ENCODE data around the gene KCNG4. TPM values are rescaled to one million over a fixed set of nuclear protein-coding genes. Genes with fewer than 3 reads are reported as not detected.

The KCNG4 gene, protein sequence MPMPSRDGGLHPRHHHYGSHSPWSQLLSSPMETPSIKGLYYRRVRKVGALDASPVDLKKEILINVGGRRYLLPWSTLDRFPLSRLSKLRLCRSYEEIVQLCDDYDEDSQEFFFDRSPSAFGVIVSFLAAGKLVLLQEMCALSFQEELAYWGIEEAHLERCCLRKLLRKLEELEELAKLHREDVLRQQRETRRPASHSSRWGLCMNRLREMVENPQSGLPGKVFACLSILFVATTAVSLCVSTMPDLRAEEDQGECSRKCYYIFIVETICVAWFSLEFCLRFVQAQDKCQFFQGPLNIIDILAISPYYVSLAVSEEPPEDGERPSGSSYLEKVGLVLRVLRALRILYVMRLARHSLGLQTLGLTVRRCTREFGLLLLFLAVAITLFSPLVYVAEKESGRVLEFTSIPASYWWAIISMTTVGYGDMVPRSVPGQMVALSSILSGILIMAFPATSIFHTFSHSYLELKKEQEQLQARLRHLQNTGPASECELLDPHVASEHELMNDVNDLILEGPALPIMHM
- total RNA-seq (2021; ENCODE audit: unreplicated experiment) (not detected), Bru-seq, nascent RNA (percentile 4 among the genes with signal in this experiment), BruChase-seq, experiment 1, labeled RNA remaining after a 6-hour chase (not detected), BruChase-seq, experiment 2, labeled RNA remaining after a 2-hour chase (not detected)
- not detected in 2 replicates for polyA plus RNA-seq (2012)
- long read RNA-seq, result 0 reads

DNA sequence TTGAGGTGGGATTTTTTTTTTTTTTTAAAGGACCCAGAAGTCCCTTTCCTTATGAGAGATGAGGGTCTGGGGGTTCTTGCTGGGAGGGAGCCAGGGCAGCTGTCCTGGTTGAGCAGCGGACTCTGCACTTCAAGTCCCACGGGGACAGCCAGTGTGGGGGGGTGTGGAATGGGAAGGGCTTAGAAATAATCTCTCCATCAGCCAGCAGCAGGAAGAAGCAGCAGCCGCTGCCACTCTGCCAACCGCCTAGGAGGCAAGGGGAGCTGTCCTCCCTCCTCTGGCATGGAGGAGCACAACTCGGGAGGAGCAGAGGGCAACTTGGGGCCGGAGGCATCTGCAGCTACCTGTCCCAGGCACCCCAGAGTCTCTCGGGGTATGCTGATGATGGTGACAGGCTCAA, at the start of gene KCNG4:
TSS of gene KCNG4 (minus strand) at position 104 of the 400 bp plus-strand sequence. CDS start 2,527 bp downstream, outside the sequence.
- peaks cover 28% of the 10 kb centered on the region; the same call in 1 of the 2 replicates for H3K27me3 ChIP-seq (ENCODE audit: insufficient read depth, low read length)
- no peak within 1 kb of the TSS for H2AFZ ChIP-seq (ENCODE audit: low read depth, low read length, poor library complexity, severe bottlenecking)
- ATAC-seq (no peak), DNase-seq (ENCODE audit: low read depth, low spot score) (no peak)
- no peaks in the 10 kb centered on the region for H3K79me2 ChIP-seq (ENCODE audit: insufficient read depth, low read length)
- no peaks in the 10 kb centered on the region for H3K9me3 ChIP-seq (ENCODE audit: control insufficient read depth in 1 of 2, insufficient read depth in 1 of 2, low read depth in 1 of 2, low read length in 2 of 2)
- no peak within 1 kb of the TSS for H3K27ac ChIP-seq (ENCODE audit: low read depth, low read length)
- H3K4me3 ChIP-seq (replicated peaks in 1 of 2; ENCODE audit: low read depth in 1 of 2, low read length in 2 of 2), result no peak within 1 kb of the TSS
- no peaks in the 10 kb centered on the region for H4K20me1 ChIP-seq (ENCODE audit: insufficient read depth)
- H3K9ac ChIP-seq (ENCODE audit: low read length), result no peak within 1 kb of the TSS
- CTCF ChIA-PET, result no interaction called here
- H3K4me1 ChIP-seq (ENCODE audit: control insufficient read depth in 1 of 2, insufficient read depth in 2 of 2, low read length in 2 of 2), result no peaks in the 10 kb centered on the region
- POLR2A ChIA-PET, result no interaction called here
- no peaks in the 10 kb centered on the region for H3K9me2 ChIP-seq (ENCODE audit: insufficient read depth)
- BruUV-seq (replicated peaks), result no TSS peak
- intact Hi-C loops (cut with micrococcal nuclease), result no loop called here
- H3K36me3 ChIP-seq (ENCODE audit: control insufficient read depth in 1 of 2, insufficient read depth in 2 of 2, low read length in 2 of 2), result no peaks in the 10 kb centered on the region
- RAD21 ChIA-PET (ENCODE audit: low non-redundant PET in 1 of 2, low total read pairs in 2 of 2, uncharacterized antibody in 2 of 2, unreplicated experiment in 2 of 2), result no interaction called here
- TF ChIP-seq FOSL1 (IDR thresholded peaks at IDR 0.05; ENCODE audit: low read depth), result no peak
- no peak within 1 kb of the TSS for H3K4me2 ChIP-seq (ENCODE audit: low read length)

DNA sequence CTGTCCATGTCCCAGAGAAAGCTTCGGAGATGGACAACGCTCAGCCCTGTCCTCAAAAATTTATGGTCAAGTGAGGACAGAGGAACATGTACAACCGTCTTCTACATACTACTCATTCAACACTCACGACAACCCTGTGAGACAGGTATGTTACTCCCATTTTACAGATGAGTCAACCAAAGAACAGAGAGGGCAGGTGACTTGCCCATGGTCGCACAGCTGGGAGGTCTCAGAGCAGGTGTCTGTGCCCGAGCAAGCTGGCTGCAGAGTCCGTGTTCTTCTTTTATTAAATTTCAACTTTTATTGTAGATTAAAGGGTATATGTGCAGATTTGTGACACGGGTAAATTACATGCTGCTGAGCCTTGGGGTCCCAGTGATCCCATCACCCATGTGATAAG, 49.1 kb upstream of the KCNG4 start:
- H2AFZ ChIP-seq (ENCODE audit: low read depth, low read length, poor library complexity, severe bottlenecking), result no peak overlapping the region
- RAD21 ChIA-PET (ENCODE audit: low non-redundant PET in 1 of 2, low total read pairs in 2 of 2, uncharacterized antibody in 2 of 2, unreplicated experiment in 2 of 2), result no interaction called here
- no peaks in the 10 kb centered on the region for H4K20me1 ChIP-seq (ENCODE audit: insufficient read depth)
- no peak overlapping the region for H3K4me2 ChIP-seq (ENCODE audit: low read length)
- H3K79me2 ChIP-seq (ENCODE audit: insufficient read depth, low read length), result no peaks in the 10 kb centered on the region
- no peaks in the 10 kb centered on the region for H3K9me2 ChIP-seq (ENCODE audit: insufficient read depth)
- no peaks in the 10 kb centered on the region for H3K9me3 ChIP-seq (ENCODE audit: control insufficient read depth in 1 of 2, insufficient read depth in 1 of 2, low read depth in 1 of 2, low read length in 2 of 2)
- no peak for ATAC-seq
- intact Hi-C loops (cut with micrococcal nuclease), result no loop called here
- no peak overlapping the region for H3K27ac ChIP-seq (ENCODE audit: low read depth, low read length)
- no peak overlapping the region for H3K4me3 ChIP-seq (replicated peaks in 1 of 2; ENCODE audit: low read depth in 1 of 2, low read length in 2 of 2)
- CTCF ChIA-PET, result interaction anchor here (1.0 kb wide), 1 partner anchor 19 kb away, joined by 3 read pairs; no protein-coding TSS in a partner anchor
- POLR2A ChIA-PET, result interaction anchor here (1.4 kb wide), 1 partner anchor 11 kb away, joined by 3 read pairs; no protein-coding TSS in a partner anchor
- peaks cover 6% of the 10 kb centered on the region; the same call in 1 of the 2 replicates for H3K27me3 ChIP-seq (ENCODE audit: insufficient read depth, low read length)
- H3K9ac ChIP-seq (ENCODE audit: low read length), result no peak overlapping the region
- no TSS peak for BruUV-seq (replicated peaks)
- no peaks in the 10 kb centered on the region for H3K36me3 ChIP-seq (ENCODE audit: control insufficient read depth in 1 of 2, insufficient read depth in 2 of 2, low read length in 2 of 2)
- TF ChIP-seq EGR1 (IDR thresholded peaks at IDR 0.05; ENCODE audit: low read depth), result no peak
- TF ChIP-seq YY1 (IDR thresholded peaks at IDR 0.05; ENCODE audit: extremely low read depth, insufficient replicate concordance, low read depth, low read length), result no peak
- no peak for TF ChIP-seq SP1 (IDR thresholded peaks at IDR 0.05; ENCODE audit: low read depth)
- TF ChIP-seq, protein P1, sequence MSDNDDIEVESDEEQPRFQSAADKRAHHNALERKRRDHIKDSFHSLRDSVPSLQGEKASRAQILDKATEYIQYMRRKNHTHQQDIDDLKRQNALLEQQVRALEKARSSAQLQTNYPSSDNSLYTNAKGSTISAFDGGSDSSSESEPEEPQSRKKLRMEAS (IDR thresholded peaks at IDR 0.05), result no peak
- TF ChIP-seq JUND (IDR thresholded peaks at IDR 0.05), result no peak
- TF ChIP-seq ZFX (IDR thresholded peaks at IDR 0.05), result no peak
- no peak for TF ChIP-seq POLR2AphosphoS5 (IDR thresholded peaks at IDR 0.05; ENCODE audit: low read depth, low read length)
- no peak for TF ChIP-seq SRF (IDR thresholded peaks at IDR 0.05; ENCODE audit: low read depth)
- TF ChIP-seq SIN3A (IDR thresholded peaks at IDR 0.05; ENCODE audit: low read depth), result no peak
- TF ChIP-seq RAD21 (IDR thresholded peaks at IDR 0.05; ENCODE audit: low read depth), result no peak
- TF ChIP-seq, protein P2, sequence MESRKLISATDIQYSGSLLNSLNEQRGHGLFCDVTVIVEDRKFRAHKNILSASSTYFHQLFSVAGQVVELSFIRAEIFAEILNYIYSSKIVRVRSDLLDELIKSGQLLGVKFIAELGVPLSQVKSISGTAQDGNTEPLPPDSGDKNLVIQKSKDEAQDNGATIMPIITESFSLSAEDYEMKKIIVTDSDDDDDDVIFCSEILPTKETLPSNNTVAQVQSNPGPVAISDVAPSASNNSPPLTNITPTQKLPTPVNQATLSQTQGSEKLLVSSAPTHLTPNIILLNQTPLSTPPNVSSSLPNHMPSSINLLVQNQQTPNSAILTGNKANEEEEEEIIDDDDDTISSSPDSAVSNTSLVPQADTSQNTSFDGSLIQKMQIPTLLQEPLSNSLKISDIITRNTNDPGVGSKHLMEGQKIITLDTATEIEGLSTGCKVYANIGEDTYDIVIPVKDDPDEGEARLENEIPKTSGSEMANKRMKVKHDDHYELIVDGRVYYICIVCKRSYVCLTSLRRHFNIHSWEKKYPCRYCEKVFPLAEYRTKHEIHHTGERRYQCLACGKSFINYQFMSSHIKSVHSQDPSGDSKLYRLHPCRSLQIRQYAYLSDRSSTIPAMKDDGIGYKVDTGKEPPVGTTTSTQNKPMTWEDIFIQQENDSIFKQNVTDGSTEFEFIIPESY (IDR thresholded peaks at IDR 0.05; ENCODE audit: extremely low read depth, insufficient replicate concordance, low read length), result no peak
- no peak for TF ChIP-seq CEBPB (IDR thresholded peaks at IDR 0.05; ENCODE audit: low read depth)
- no peak for TF ChIP-seq ELF1 (IDR thresholded peaks at IDR 0.05; ENCODE audit: borderline replicate concordance, low read depth)
- peaks cover 0 to 4% of the 10 kb centered on the region in 2 experiments; a peak in 1 of 4 replicates for H3K4me1 ChIP-seq (ENCODE audit: control insufficient read depth in 1 of 2, insufficient read depth in 2 of 2, low read length in 2 of 2)
- no peak for DNase-seq (ENCODE audit: low read depth, low spot score)

All from HCT116 (cell line).